HG02885 (cell line): ENCODE results near the gene DSTYK.

Source experiments
- ATAC-seq: cut with Tn5 transposase; IDR thresholded peaks from one replicate; pipeline ENCODE4 v1.9.1; 2021; ENCODE audit warnings: mild to moderate bottlenecking; ENCODE audit not compliant: unreplicated experiment, poor library complexity

The DSTYK gene

DNA sequence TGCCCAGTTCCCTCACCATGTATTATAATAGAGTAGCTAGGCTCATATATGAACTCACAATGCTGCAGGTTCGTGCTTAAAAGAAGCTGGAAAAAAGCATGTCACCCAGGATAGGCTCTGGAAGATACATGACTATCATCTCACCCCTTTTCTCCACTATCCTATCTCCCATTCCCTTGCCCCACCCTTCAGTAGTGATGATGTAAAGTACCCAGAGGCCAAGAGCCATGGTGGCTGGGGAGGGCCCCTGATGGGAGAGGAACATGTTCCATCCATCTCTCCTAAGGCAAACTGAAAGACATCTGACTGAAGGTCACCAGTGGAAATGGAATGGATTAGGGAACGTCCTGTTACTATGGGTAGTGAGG, 69.4 kb downstream of the DSTYK start:
- no peak for ATAC-seq

GRCh38 chr1:205141236-205142101, 70.0 kb downstream of the DSTYK start:
- no peak for ATAC-seq

- ATAC-seq = no peak
Observed at GRCh38 chr1:205140113-205140512, 71.4 kb downstream of the DSTYK start.

- no peak for ATAC-seq
Observed at GRCh38 chr1:205137901-205138300, 73.6 kb downstream of the DSTYK start.

DNA sequence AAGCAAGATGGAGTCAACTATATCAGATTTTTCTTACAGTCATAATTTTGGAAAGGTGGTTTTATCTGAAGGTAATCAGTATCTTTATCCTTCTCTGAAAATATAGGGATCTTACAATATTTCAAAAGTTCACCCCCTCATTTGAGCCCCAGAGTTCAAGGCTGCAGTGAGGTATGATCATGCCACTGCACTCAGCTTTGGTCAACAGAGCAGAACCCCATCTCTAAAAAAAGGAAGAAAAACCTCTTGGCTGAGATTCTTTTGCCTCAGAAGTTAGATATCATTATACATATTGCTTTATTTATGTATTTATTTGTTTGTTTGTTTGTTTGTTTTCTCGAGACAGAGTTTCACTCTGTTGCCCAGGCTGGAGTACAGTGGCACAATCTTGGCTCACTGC, 78.2 kb downstream of the DSTYK start:
- no peak for ATAC-seq

- ATAC-seq = no peak
Observed at GRCh38 chr1:205129447-205130029, 82.0 kb downstream of the DSTYK start.

- no peak for ATAC-seq
Observed at GRCh38 chr1:205128050-205128449, 83.5 kb downstream of the DSTYK start.

DNA sequence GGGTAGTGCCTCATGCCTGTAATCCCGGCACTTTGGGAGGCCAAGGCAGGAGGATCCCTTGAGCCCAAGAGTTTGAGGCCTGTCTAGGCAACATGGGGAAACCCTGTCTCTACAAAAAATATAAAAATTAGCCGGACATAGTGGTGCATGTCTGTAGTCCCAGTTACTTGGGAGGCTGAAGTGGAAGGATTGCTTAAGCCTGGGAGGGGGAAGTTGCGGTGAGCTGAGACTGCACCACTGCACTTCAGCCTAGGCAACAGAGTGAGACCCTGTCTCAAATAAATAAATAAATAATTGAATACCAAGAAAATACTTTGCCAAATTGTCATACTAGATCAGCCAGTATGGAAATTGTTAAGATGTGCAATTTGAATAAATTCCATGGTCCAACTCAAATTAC, 83.9 kb downstream of the DSTYK start:
- ATAC-seq = no peak

DNA sequence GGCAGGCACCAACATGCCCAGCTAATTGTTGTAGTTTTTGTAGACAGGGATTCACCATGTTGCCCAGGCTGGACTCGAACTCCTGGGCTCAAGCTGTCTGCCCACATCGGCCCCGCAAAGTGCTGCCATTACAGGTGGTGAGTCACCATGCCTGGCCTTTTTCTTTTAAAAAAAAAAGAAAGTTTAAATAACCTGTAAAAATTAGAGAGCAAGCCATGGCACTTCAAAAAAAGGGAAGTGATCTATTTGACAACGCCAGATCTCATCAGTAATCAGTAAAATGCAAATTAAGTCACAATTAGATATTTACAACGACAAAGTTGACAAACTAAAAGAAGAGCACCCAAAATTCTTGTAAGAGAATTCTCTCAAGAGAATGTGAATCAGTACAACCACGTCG, 86.8 kb downstream of the DSTYK start:
- no peak for ATAC-seq

DNA sequence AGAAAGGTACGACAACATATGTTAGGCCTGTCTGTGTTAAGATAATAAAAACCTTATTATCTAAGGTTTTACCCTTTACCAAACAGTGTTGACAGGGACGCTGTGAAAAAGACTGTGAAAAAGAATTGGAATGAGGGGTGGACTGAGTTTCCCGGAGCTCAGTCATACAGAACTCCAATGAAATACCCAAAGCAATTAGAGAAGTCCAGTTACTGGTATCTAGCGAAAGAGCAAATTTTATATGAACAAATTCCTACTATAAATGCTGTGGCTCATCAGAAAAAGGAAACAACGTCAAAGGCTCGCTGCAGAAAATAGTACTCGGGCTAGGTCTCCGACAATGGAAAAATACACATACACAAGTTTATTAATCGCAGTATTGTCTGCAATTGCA, 89.0 kb downstream of the DSTYK start:
- ATAC-seq = peak; percentile 3

DNA sequence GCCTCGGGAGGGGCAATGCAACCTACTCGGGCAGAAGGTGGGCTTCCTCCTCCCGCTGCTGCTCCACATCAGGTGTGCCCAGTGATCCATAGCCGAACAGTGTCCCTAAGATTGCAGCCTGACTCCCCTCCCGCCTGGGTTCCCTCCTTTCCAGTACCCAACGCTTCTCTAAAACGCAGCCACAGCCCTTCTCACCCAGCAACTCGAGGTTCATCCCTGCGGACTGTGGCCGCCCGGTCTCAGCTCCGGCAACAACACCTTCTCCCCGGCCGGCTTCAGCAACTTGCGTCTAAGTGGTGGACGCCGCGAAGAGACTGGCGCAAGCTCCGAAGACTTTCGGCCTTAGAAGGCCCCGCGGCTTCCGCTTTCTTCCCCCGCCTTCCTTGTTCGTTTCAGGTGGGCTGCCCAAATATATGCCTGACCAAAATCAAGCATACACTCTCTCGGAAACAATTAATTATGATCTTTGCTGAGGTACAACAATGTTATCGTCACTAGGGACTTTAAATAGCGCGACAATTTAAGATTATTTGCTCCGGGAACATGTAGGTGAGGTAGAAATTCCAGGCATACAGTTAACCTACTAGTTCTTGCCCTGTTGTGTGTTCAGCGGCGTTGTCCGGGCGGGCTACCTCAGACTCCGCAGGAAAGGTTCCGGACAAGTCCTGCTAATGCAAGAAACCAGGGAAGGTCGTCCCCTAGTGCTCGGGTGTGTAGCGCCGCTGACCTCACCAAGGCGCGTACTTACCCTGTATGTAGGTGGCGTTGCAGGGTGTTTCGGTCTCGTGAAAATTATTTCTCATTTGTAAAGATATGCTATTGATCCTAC, 89.6 kb downstream of the DSTYK start, which contains the start of gene RBBP5:
Gene RBBP5, minus strand, starts transcription at position 319 of the 829 bp plus-strand sequence. Its CDS starts 105 bp downstream, at position 214.
- ATAC-seq = peak; percentile 95

GRCh38 chr1:205118752-205119151, 92.8 kb downstream of the DSTYK start:
- ATAC-seq = no peak

DNA sequence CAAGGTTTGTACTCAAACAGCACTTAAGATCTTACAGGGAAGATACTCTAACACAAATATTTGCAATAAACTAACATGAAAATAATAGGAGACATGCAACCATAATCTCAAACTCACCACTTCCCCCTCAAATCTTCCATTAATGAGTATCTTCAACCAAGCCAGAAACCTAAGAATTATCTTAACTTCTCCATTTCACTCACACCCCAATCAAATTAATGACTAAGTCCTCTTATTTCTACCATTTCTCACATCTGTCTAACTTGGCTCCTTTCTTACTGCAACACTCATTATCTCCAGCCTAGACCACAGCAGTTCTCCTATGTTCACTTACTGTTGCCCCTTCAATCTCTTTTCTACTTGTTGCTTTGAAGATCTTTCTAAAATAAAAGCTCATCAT, 100.1 kb downstream of the DSTYK start:
- ATAC-seq = no peak

GRCh38 chr1:205109711-205110110, 101.8 kb downstream of the DSTYK start:
- no peak for ATAC-seq

GRCh38 chr1:205109269-205109668, 102.2 kb downstream of the DSTYK start:
- no peak for ATAC-seq

- ATAC-seq = no peak
Observed at GRCh38 chr1:205108464-205108863, 103.0 kb downstream of the DSTYK start.

DNA sequence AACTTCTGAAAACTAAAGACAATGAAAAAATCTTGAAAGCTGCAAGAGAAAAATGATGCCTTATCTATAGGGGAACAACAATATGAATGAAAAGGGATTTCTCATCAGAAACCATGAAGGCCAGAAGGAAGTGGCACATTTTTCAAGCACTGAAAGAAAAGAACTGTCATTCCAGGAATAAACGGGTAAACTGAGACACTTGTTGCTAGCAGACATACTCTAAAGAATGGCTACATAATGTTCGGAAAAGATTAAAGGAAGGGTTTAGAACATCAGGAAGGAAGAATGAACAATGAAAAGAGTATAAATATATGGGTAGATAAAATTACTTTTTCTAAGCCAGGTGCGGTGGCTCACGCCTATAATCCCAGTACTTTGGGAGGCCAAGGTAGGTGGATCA, 104.2 kb downstream of the DSTYK start:
- no peak for ATAC-seq

GRCh38 chr1:205102404-205102803, 109.1 kb downstream of the DSTYK start:
- ATAC-seq = no peak

DNA sequence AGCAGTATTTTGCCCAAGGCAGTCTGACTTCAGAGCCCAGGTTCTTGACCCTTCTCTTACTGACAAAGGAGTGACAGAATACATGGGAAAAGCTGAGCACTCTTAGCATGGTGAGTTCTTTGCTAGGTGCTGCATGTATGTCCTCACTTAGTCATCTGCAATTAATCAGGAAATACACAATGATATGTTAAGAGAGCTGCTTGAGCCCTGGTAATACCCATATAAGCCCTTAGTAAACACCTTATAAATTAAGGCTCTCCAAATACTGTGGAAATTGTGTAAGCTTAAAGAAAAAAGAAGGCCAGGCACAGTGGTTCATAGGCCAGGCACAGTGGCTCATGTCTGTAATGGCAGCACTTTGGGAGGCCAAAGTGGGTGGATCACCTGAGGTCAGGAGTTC, 113.3 kb downstream of the DSTYK start:
- no peak for ATAC-seq

DNA sequence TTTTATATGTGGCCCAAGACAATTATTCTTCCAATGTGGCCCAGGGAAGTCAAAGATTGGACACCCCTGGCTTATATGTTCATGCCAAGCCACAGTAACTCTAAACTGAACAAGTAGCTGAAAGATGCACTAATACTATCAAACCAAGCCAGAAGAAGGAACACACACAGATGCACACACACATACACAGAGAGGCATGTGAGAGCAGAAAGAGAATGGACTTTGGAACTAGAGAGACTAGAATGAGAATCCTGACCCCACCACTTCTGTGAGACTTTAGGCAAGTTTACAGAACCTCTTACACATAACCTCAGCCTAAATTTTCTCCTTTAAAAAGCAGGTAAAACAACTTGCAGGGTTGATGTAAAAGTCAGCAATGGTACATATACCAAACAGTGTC, 116.1 kb downstream of the DSTYK start:
- no peak for ATAC-seq
